GM12878 (cell line): ENCODE data around the gene FCER2. TPM values are rescaled to one million over a fixed set of nuclear protein-coding genes. Genes with fewer than 3 reads are reported as not detected.

Experiments used
- BMI1 ChIP-seq: fragments of 450-650 bp; IDR thresholded peaks from 2 replicates; pipeline ENCODE4 v1.6.1; 2016; ENCODE audit warnings: mild to moderate bottlenecking, moderate library complexity, borderline replicate concordance
- CHD2 ChIP-seq: IDR thresholded peaks from 2 replicates; pipeline ENCODE4 v1.6.1; 2011; ENCODE audit warnings: low read depth, low read length, improper control_type of control experiment, borderline replicate concordance
- FOS ChIP-seq: IDR thresholded peaks from 3 replicates; pipeline ENCODE4 v1.6.1; 2011; ENCODE audit warnings: borderline replicate concordance; ENCODE audit not compliant: insufficient read length; ENCODE audit errors: extremely low read depth
- NFYA ChIP-seq: IDR thresholded peaks from 2 replicates; pipeline ENCODE4 v1.6.1; 2011; ENCODE audit warnings: low read depth, mild to moderate bottlenecking, low read length, improper control_type of control experiment, borderline replicate concordance
- NFYB ChIP-seq: IDR thresholded peaks from 2 replicates; pipeline ENCODE4 v1.6.1; 2011; ENCODE audit warnings: low read depth, mild to moderate bottlenecking, low read length, improper control_type of control experiment, moderate library complexity; ENCODE audit not compliant: insufficient read depth
- PBX3 ChIP-seq: IDR thresholded peaks from 2 replicates; pipeline ENCODE4 v1.6.1; 2011; ENCODE audit warnings: mild to moderate bottlenecking, low read depth, low read length, moderate library complexity; ENCODE audit not compliant: insufficient replicate concordance
- POLR2A ChIP-seq: IDR thresholded peaks from 2 replicates; pipeline ENCODE4 v1.6.1; 2011; ENCODE audit warnings: low read depth, mild to moderate bottlenecking, low read length
- RFX5 ChIP-seq: IDR thresholded peaks from 2 replicates; pipeline ENCODE4 v1.6.1; 2011; ENCODE audit warnings: low read depth, low read length, improper control_type of control experiment
- SIX5 ChIP-seq: IDR thresholded peaks from 2 replicates; pipeline ENCODE4 v1.6.1; 2011; ENCODE audit warnings: mild to moderate bottlenecking, low read depth, low read length, moderate library complexity; ENCODE audit not compliant: severe bottlenecking
- SP1 ChIP-seq: IDR thresholded peaks from one replicate; pipeline ENCODE4 v1.6.1; 2011; ENCODE audit warnings: low read depth, low read length
- USF1 ChIP-seq: IDR thresholded peaks from 2 replicates; pipeline ENCODE4 v1.6.1; 2011; ENCODE audit warnings: borderline replicate concordance, low read depth, mild to moderate bottlenecking, moderate library complexity, mixed read lengths, low read length; ENCODE audit not compliant: insufficient read depth; ENCODE audit errors: extremely low read length
- WRNIP1 ChIP-seq: IDR thresholded peaks from 2 replicates; pipeline ENCODE4 v1.6.1; 2011; ENCODE audit warnings: low read depth, low read length, improper control_type of control experiment, borderline replicate concordance
- polyA plus RNA-seq, 11 experiments: library from polyadenylated mRNA; depleted of rRNA in 4 of 11; unstranded in 6 of 11; stranded (reverse) in 5 of 11; fragments of >200 nt; fragmentation: Nextera tagmentation in 4 of 11; fragmentation: Illumina TruSeq in 1 of 11; extraction: Ambion mirVana in 4 of 11; extraction: Trizol in 1 of 11; gene quantifications; 1 replicate in 1 of 11; 2 replicates in 10 of 11; pipeline versions ENCODE4 v1.2.1 to v1.2.3, GENCODE V29; 2011 to 2016; ENCODE audit warnings: inconsistent platforms in 2 of 11, missing spikeins in 2 of 11, low read depth in 1 of 11
- total RNA-seq, 4 experiments: library from RNA; depleted of rRNA in 3 of 4; stranded (reverse); fragments of >200 nt in 3 of 4; fragmentation: Illumina TruSeq in 1 of 4; extraction: Trizol in 1 of 4; gene quantifications; 2 replicates each; pipeline versions ENCODE4 v1.2.1 to v1.2.3, GENCODE V29; 2013 to 2021

FCER2 gene
- total and polyA plus RNA-seq, 10 of the 15 experiments (the other 5 are each of a cell fraction or from before 2014, with no cell fraction given), result 44.0 to 424 (median 241) TPM

- TF ChIP-seq NFYB, result peak; percentile 92
- peak; percentile 34 for TF ChIP-seq FOS
- TF ChIP-seq POLR2A, result peak; percentile 41; the same call in 1 of the 2 replicates
- TF ChIP-seq BMI1, result peak; percentile 82
- TF ChIP-seq CHD2, result peak; percentile 46; the same call in 1 of the 2 replicates
- TF ChIP-seq SIX5, result peak; percentile 32
- TF ChIP-seq RFX5, result peak; percentile 90
- TF ChIP-seq USF1, result no peak
- TF ChIP-seq WRNIP1, result no peak
- peak; percentile 95 for TF ChIP-seq PBX3
- TF ChIP-seq NFYA, result no peak
- peak; percentile 86 for TF ChIP-seq SP1
Observed at GRCh38 chr19:7658219-7658686, 43.7 kb downstream of the FCER2 start (continued).
